C4-2B (cell line): ENCODE data around the gene SH3GL3.

ENCODE experiments used
- H3K27ac ChIP-seq: fragments of 450-650 bp; 2 replicates; pipeline ENCODE4 v1.5.1; 2017
- CTCF ChIP-seq: fragments of 450-650 bp; conservative IDR thresholded peaks from 2 replicates; pipeline ENCODE4 v1.5.1; 2017; ENCODE audit warnings: mild to moderate bottlenecking
- ZFX ChIP-seq: fragments of 450-650 bp; IDR thresholded peaks from 2 replicates; pipeline ENCODE4 v1.6.1; 2017

Gene SH3GL3

GRCh38 chr15:83654379-83655236 lies 207.5 kb downstream of the SH3GL3 start:
- H3K27ac ChIP-seq, result peak overlapping the region; percentile 27
- TF ChIP-seq CTCF (no peak), ZFX (no peak)

GRCh38 chr15:83655237-83655616 lies 208.1 kb downstream of the SH3GL3 start:
- no peak overlapping the region for H3K27ac ChIP-seq
- TF ChIP-seq ZFX (no peak), CTCF (no peak)

- TF ChIP-seq CTCF, result no peak
- no peak for TF ChIP-seq ZFX
- H3K27ac ChIP-seq, result no peak overlapping the region
Measured at GRCh38 chr15:83656192-83656591, 209.1 kb downstream of the SH3GL3 start.

GRCh38 chr15:83656943-83657528 lies 209.9 kb downstream of the SH3GL3 start:
- H3K27ac ChIP-seq, result peak overlapping the region; percentile 54; the same call in 1 of the 2 replicates
- TF ChIP-seq CTCF (no peak), ZFX (no peak)

- H3K27ac ChIP-seq, result peak overlapping the region; percentile 54
- TF ChIP-seq CTCF, result peak; percentile 42
- no peak for TF ChIP-seq ZFX
Measured at GRCh38 chr15:83657549-83657948, 210.4 kb downstream of the SH3GL3 start.

GRCh38 chr15:83658430-83659416 lies 211.6 kb downstream of the SH3GL3 start:
- peak overlapping the region; percentile 54 for H3K27ac ChIP-seq
- no peak for TF ChIP-seq CTCF
- no peak for TF ChIP-seq ZFX
